KOPT-K1 (cell line): ENCODE data around the gene ACOXL.

Source experiments
- H3K27ac ChIP-seq: fragments of 200-600 bp; sonication (generic); 2 replicates; pipeline ENCODE4 v1.5.1; 2016; ENCODE audit warnings: antibody characterized with exemption, mild to moderate bottlenecking, low read depth, low read length; ENCODE audit not compliant: poor library complexity, severe bottlenecking
- H3K36me3 ChIP-seq: fragments of 200-600 bp; sonication (generic); 2 replicates; pipeline ENCODE4 v1.5.1; 2017; ENCODE audit warnings: antibody characterized with exemption, mild to moderate bottlenecking, low read length, moderate library complexity; ENCODE audit not compliant: insufficient read depth
- H3K9me3 ChIP-seq: fragments of 200-600 bp; sonication (generic); 2 replicates; pipeline ENCODE4 v1.5.1; 2017; ENCODE audit warnings: antibody characterized with exemption, low read length, mild to moderate bottlenecking; ENCODE audit not compliant: insufficient read depth, poor library complexity, severe bottlenecking

Gene ACOXL

DNA sequence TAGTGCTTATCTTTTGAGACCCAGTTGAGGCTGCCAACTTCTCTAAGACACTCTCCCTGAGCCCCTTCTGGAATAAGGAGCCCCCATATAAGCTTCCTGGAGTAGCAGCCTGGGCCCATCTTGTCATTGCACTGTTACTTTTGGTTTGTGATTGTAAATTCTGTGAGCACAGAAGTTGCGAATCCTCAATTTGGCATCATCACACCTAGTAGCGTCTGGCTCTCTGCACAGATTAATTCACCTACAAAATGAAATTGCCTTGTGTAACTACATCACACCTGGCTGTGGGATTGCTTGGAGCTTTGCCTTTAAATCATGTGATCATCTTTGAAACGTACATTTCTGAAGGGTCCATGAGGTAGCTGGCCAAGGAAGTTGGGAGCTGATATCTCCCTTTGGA is 195.2 kb downstream of the ACOXL start:
- H3K9me3 ChIP-seq = peaks cover 28% of the 10 kb centered on the region
- H3K36me3 ChIP-seq = no peaks in the 10 kb centered on the region
- H3K27ac ChIP-seq = no peak overlapping the region

DNA sequence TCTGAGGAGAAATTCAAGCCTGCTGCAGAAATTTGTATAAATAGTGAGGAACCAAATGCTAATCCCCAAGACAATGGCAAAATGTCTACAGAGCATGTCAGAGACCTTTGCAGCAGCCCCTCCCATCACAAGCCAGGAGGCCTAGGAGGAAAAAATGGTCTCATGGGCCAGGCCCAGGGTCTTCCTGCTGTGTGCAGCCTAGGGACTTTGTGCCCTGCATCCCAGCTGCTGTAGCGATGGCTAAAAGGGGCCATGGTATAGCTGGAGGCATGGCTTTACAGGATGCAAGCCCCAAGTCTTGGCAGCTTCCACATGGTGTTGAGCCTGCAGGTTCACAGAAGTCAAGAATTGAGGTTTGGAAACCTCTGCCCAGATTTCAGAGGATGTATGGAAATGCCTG is 197.2 kb downstream of the ACOXL start:
- Histone ChIP-seq H3K9me3 (peaks cover 28% of the 10 kb centered on the region), H3K27ac (no peak overlapping the region), H3K36me3 (no peaks in the 10 kb centered on the region)

DNA sequence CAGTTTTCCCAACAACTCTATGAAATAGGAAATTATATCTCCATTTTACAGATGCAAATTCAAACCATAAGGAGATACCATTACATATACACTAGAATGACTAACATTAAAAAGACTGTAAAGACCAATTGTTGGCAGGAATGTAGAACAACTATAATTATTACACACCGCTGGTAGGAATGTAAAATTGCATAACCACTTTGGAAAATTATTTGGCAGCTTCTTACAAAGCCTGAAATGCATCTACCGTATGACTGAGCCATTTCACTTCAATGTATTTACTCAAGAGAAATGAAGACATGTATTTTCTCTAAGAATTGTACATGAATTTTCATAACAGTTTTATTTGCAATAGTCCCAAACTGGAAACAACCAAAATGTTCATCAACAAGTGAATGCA is 199.3 kb downstream of the ACOXL start:
- no peak overlapping the region for H3K27ac ChIP-seq
- peaks cover 28% of the 10 kb centered on the region for H3K9me3 ChIP-seq
- H3K36me3 ChIP-seq = no peaks in the 10 kb centered on the region

DNA sequence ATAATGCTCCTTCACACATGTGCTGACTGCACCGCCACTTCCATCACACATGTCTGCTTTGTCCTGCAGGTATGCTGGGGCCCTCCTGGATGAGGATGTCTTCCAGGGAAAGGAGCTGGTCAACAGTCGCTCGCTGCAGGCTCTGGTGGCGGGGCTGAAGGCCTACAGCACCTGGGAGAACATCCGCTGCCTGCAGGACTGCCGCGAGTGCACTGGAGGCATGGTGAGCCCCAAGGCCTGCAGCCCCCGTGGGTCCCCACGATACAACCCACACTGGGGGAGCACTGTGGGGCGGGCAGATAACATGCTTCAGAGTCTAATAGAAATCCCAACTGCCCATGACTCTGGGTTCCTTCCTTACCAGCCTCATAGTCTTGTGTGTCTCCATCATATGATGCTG is 201.0 kb downstream of the ACOXL start:
- no peaks in the 10 kb centered on the region for H3K36me3 ChIP-seq
- H3K9me3 ChIP-seq = peaks cover 24% of the 10 kb centered on the region

DNA sequence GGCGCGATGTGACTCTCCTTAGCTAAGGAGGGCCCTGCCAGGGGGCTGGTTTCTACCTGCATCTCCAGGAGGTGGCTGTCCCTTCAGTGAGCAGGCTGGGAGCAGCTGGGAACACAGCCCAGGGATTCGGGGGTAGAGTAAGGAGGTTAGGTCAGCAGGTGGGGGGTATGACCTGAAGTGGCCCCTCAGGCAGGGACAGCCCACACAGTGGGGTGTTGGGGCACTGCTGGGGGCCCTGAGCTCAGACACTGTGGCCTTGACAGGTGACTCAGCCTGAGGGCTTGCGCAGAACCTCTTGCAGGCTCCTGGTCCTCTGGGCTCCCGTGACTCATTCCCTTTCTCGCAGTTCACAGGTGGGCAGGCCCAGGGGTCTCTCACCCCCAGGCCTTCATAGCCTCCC is 202.6 kb downstream of the ACOXL start:
- Histone ChIP-seq H3K27ac (no peak overlapping the region), H3K9me3 (peaks cover 10% of the 10 kb centered on the region), H3K36me3 (no peaks in the 10 kb centered on the region)

More for the DNA sequence above, 201.0 kb downstream of the ACOXL start:
- H3K27ac ChIP-seq = no peak overlapping the region

DNA sequence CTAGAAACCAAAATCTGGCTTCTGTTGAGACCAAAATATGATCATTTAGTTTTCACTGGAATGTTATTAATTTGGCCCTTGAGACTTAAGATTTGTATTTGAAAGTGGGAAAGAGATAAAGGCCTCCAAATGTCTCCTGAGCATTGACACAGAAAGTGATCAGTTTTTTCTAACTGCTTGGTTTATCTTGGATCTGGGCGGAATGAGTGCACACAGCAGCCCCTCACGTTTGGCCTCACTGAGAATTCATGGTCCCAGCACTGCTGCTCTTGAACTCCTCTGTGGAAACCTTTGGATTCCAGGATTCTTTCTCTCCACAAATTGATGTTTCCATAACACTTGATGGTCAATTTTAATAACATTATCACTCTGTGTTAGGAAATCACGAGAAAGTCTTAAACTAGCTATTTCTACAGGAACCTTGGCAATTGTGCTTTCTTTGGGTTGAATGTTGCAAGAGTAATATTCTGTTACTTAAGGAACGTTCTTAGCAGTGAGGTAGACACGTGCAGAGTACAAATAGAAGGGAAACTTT is 208.1 kb downstream of the ACOXL start:
- Histone ChIP-seq H3K36me3 (no peaks in the 10 kb centered on the region), H3K27ac (no peak overlapping the region), H3K9me3 (no peaks in the 10 kb centered on the region)

DNA sequence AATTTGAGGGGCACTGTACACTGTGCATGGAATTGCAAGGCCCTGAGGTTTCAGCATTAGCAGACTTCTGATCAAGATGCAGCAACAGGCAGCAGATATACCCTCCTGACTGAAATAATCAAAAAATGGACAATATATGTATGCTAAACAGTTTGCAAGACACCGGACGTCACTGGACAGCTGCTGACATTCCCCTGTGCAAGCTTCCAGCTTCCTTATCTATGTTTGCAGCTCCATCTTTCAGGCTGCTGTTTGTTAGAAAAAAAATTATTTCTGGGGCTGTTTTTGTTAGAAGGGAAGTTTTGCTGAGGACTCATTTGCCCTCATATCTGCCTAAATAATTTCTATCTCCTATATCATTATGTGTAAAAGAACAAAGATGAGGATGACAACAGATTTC is 208.9 kb downstream of the ACOXL start:
- Histone ChIP-seq H3K27ac (no peak overlapping the region), H3K36me3 (no peaks in the 10 kb centered on the region), H3K9me3 (peaks cover under 1% of the 10 kb centered on the region)

DNA sequence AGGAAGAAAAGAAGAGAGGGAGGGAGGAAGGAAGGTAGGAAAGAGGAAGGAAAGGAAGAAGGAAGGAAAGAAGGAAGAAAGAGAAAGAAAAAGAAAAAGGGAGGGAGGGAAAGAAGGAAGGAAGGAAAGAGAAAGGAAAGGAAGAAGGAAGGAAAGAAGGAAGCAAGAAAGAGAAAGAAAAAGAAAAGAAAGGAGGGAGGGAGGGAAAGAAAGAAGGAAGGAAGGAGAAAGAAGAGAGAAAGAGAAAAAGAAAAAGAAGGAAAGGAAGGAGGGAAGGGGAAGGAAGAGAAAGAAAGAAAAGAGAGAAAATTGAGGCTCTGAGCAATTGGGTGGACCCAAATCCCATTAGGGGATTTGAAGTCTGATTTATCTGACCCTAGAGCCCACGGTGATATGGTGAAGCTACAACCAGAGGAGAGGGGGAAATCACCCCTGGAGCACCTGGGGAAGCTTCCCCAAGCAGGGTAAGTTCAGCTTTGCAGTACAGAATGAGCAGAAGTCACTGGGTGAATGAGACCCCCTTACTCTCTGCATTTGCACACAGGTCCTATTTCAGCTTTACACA is 210.8 kb downstream of the ACOXL start:
- no peak overlapping the region for H3K27ac ChIP-seq
- H3K9me3 ChIP-seq = peaks cover 8% of the 10 kb centered on the region
- no peaks in the 10 kb centered on the region for H3K36me3 ChIP-seq

DNA sequence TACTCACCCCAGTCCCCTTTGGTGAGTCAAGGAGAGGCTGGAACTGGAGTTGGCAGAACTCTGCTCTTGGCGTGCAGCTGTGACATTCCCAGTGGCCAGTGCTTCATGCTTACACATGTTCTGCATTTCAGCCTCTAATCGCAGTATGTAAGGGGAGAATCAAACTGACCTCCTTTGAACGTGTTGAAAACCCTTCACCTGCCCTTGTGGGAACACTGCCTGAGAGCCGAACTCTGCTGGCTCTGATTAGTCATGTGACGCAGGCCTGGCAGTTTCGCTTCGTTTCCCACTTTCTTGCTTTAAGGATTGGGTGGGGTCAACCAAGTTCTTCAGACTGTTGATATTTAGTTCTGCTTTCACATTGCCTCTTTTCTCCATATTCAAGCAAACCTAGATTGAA is 214.5 kb downstream of the ACOXL start:
- Histone ChIP-seq H3K9me3 (peaks cover 8% of the 10 kb centered on the region), H3K36me3 (no peaks in the 10 kb centered on the region), H3K27ac (no peak overlapping the region)

DNA sequence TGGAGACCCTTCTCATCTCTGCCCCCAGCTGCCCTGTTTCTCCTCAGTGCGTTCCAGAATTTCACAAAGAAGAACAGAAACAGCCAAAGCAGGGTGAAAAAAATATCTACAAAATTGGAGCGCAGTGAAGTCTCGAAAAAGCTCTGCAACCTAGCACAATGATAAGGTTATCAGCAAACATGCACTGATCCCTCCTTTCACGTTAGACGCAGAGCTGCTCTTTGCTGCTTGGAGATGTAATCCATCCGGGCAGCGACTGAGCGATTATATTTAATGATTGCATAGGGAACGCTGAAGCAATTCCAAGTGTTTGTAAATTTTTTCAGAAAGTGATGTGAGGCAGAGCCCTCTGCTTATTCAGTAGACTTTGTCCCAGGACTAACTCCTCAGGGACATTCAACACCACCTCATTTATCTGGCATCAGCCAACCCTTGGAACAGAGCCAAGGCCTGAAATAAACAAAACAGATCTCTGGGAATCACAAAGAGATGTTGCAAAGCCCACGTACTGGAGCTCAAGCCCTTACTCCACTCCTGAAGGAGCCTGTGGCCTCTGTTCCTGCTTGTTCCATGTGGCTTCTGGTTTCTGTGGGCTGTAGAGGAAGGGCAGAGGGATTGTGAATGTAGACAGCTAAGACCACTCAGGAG is 215.8 kb downstream of the ACOXL start:
- H3K9me3 ChIP-seq = peaks cover 8% of the 10 kb centered on the region
- no peaks in the 10 kb centered on the region for H3K36me3 ChIP-seq
- no peak overlapping the region for H3K27ac ChIP-seq

DNA sequence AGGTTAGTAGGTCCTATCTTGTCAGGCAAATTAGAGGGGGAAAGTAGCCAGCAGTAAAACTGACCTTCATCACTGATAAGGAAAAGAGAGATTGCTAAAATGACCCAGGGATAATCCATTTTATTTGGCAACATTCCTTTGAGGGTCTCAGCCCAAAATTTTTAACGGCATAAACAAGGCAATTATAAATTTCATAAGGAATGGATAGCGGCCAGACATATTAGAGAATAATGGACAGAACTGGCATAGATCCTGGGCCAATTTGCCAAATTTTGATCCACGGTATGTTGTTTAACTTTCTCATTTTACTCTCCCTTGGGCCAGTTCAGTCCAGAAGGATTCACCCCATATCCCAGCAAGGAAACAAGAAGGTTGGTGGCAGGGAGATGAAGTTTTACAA is 217.9 kb downstream of the ACOXL start:
- H3K27ac ChIP-seq = no peak overlapping the region
- no peaks in the 10 kb centered on the region for H3K36me3 ChIP-seq
- H3K9me3 ChIP-seq = peaks cover 8% of the 10 kb centered on the region

DNA sequence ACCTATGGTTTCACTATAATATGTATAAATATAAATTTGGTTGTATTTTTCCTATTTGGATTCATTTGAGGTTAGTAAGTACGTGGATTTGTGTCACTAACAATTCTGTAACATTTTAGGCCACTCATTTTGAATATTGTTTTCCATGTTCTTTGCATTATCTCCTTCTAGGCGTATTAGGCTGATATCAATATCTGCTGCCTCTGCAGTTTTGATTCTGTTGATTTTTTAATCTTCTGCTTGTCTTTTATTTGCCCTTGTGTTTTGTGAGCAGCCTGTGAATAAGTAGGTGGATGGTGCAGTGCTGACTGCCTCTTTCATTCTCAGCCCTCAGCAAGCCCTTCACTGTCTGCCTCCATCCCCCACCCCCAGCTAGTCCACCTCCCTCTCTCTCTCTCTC is 222.7 kb downstream of the ACOXL start:
- no peaks in the 10 kb centered on the region for H3K36me3 ChIP-seq
- H3K27ac ChIP-seq = no peak overlapping the region
- H3K9me3 ChIP-seq = no peaks in the 10 kb centered on the region

DNA sequence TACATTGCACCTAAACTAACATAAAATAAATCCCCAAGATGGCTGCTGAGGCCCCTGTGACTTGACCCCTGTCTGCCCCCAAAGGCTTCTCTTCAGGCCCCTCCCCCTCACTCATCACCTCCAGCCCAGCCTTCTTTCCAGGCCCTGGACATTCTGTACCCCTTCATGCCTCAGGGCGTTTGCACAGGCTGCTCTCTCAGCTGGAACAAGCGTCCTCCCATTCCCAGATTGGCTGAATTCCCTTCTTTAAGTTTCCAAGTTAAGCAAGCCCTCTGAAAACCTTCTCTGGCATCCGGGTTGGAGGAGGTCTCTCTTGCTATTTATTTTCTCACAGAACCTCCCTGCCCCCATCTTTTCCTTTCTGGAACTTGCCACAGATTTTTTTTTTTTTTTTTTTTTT is 223.2 kb downstream of the ACOXL start:
- Histone ChIP-seq H3K27ac (no peak overlapping the region), H3K9me3 (no peaks in the 10 kb centered on the region), H3K36me3 (no peaks in the 10 kb centered on the region)

DNA sequence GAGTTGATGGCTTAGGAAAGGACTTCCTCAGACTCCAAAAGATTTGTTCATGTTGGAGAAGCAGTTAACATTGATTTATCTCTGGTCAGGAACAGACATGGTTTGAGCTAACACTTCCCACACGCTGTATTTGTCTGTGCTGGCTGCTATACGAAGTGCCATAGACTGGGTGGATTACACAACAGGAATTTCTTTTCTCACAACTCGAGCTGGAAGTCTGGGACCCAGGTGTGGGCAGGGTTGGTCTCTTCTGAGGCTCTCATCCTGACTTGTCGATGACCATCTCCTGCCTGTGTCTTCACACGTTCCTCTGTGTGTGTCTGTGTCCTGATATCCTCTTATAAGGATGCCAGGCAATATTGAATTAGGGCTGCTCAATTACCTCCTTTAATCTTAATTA is 224.9 kb downstream of the ACOXL start:
- Histone ChIP-seq H3K36me3 (no peaks in the 10 kb centered on the region), H3K9me3 (no peaks in the 10 kb centered on the region), H3K27ac (no peak overlapping the region)

DNA sequence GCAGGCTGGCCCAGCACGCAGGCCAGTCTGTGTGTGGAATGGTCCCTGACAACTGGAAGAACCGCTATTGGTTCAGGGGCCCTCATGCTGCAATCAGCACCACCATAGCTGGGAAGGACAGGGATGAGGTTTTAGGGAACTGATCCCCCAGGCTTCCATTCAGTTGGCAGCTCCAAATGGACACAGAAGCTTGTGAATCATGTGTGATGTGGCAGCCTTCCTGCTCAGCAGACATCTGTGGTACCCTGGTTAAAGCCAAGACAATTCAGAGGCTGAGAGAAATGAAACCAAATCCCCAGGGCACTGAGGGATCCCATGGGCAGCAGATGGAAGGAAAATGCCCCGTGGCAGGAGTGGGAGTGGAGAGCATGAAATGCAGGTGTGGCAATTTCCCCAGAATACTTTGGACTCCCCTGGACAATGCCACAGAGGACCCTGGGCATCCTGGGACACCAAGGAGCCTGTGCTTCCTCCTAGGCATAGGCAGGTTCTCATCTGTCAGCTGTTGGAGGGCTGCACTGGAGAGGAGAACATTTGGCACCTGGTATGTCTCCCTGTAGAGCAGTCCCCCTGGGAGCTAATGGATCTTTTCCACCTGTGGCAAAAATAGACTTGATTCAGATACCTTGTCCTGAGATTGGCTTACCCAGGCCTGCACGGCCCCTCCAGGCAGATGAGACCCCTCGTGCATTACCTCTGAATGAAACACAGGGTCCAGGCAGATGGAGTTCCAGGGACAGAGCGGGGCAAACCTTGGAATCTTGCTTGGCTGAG is 226.2 kb downstream of the ACOXL start:
- Histone ChIP-seq H3K9me3 (no peaks in the 10 kb centered on the region), H3K36me3 (no peaks in the 10 kb centered on the region), H3K27ac (no peak overlapping the region)
